CD4-positive, CD25-positive, alpha-beta regulatory T cell (primary cell): ENCODE results near the gene AP1S1. TPM values are rescaled to one million over a fixed set of nuclear protein-coding genes. Genes with fewer than 3 reads are reported as not detected.
A peak's percentile ranks its signal among the peaks of the same experiment; 100 is the strongest.

Source experiments
- ATAC-seq, 2 donors: fragments of 150-1000 bp; cut with Tn5 transposase; one replicate each; pipeline ENCODE4 v1.10.0; 2021; ENCODE audit warnings: low read depth in 2 of 2, moderate number of reproducible peaks in 2 of 2, moderate library complexity in 1 of 2
- DNase-seq, 3 donors: peaks; one replicate each; pipeline versions ENCODE4 v3.0.0 to v3.0.0-alpha.2; 2012 to 2022; ENCODE audit warnings: mixed read lengths in 1 of 3
- H3K27ac ChIP-seq: one replicate; pipeline ENCODE4 v1.7.0; 2013; ENCODE audit warnings: mild to moderate bottlenecking, low read length; ENCODE audit not compliant: insufficient read depth, poor library complexity, severe bottlenecking
- H3K27me3 ChIP-seq: one replicate; pipeline ENCODE4 v1.7.0; 2013; ENCODE audit warnings: low read length; ENCODE audit not compliant: control insufficient read depth, insufficient read depth
- H3K36me3 ChIP-seq: one replicate; pipeline ENCODE4 v1.7.0; 2013; ENCODE audit warnings: mild to moderate bottlenecking, low read length, moderate library complexity; ENCODE audit not compliant: control insufficient read depth, insufficient read depth
- H3K4me1 ChIP-seq: 2 replicates; pipeline ENCODE4 v1.7.0; 2013; ENCODE audit warnings: mild to moderate bottlenecking, low read length; ENCODE audit not compliant: insufficient read depth, control insufficient read depth, poor library complexity, severe bottlenecking
- H3K4me3 ChIP-seq: one replicate; pipeline ENCODE4 v1.7.0; 2013; ENCODE audit warnings: low read depth, mild to moderate bottlenecking, low read length, moderate library complexity
- H3K9me3 ChIP-seq, 2 experiments: 1 replicate in 1 of 2; 2 replicates in 1 of 2; pipeline ENCODE4 v1.7.0; 2013; ENCODE audit warnings: low read length in 2 of 2, mild to moderate bottlenecking in 1 of 2, moderate library complexity in 1 of 2; ENCODE audit not compliant: control insufficient read depth in 2 of 2
- H3K27ac Mint-ChIP-seq, 3 donors: one replicate each; pipeline ENCODE4 v1.8.0; 2020 to 2022; ENCODE audit warnings: mild to moderate bottlenecking in 3 of 3, mixed read lengths in 3 of 3, moderate library complexity in 2 of 3
- H3K27me3 Mint-ChIP-seq: one replicate; pipeline ENCODE4 v1.8.0; 2022; ENCODE audit warnings: mild to moderate bottlenecking, mixed read lengths
- H3K36me3 Mint-ChIP-seq: one replicate; pipeline ENCODE4 v1.8.0; 2020; ENCODE audit warnings: mixed read lengths
- H3K4me1 Mint-ChIP-seq, 4 donors: one replicate each; pipeline ENCODE4 v1.8.0; 2020 to 2022; ENCODE audit warnings: mixed read lengths in 4 of 4, mild to moderate bottlenecking in 1 of 4
- H3K4me3 Mint-ChIP-seq, 4 donors: one replicate each; pipeline ENCODE4 v1.8.0; 2020 to 2022; ENCODE audit warnings: mild to moderate bottlenecking in 4 of 4, mixed read lengths in 4 of 4, moderate library complexity in 3 of 4
- H3K9me3 Mint-ChIP-seq, 7 donors: one replicate each; pipeline ENCODE4 v1.8.0; 2020 to 2022; ENCODE audit warnings: mixed read lengths in 7 of 7, mild to moderate bottlenecking in 3 of 7, moderate library complexity in 2 of 7
- polyA plus RNA-seq, 4 donors: library from polyadenylated mRNA; unstranded; fragments of 300-500 nt; fragmentation: Illumina TruSeq; gene quantifications; one replicate each; pipeline ENCODE4 v1.2.3, GENCODE V29; 2021
- total RNA-seq: library from RNA; stranded (reverse); gene quantifications from one replicate; pipeline ENCODE4 v1.2.3, GENCODE V29; 2022

The AP1S1 gene
- total and polyA plus RNA-seq, 5 donors from 2014 or later: 5.4 to 14.5 (median 7.1) TPM

- Mint-ChIP-seq H3K9me3 (peaks cover 0 to 6% (median 0%) of the 10 kb centered on the region in 7 donors), H3K4me3 (peak overlapping the region; percentile 72 to 89 (median 83)), H3K27ac (no peak overlapping the region), H3K36me3 (peaks cover 5% of the 10 kb centered on the region), H3K27me3 (peaks cover 40% of the 10 kb centered on the region), H3K4me1 (peaks cover 0 to 36% (median 18%) of the 10 kb centered on the region in 4 donors)
- H3K9me3 ChIP-seq: no peaks in the 10 kb centered on the region
- no peak for ATAC-seq
- no peak overlapping the region for H3K4me3 ChIP-seq
- no peak for DNase-seq
- no peaks in the 10 kb centered on the region for H3K36me3 ChIP-seq
- H3K27ac ChIP-seq: no peak overlapping the region
- peaks cover 38% of the 10 kb centered on the region for H3K4me1 ChIP-seq
- peaks cover 16% of the 10 kb centered on the region for H3K27me3 ChIP-seq
Observed at GRCh38 chr7:101162551-101163278, 8.4 kb downstream of the AP1S1 start.

GRCh38 chr7:101163279-101164070 is 9.2 kb downstream of the AP1S1 start:
- H3K27ac ChIP-seq: no peak overlapping the region
- Mint-ChIP-seq H3K27ac (no peak overlapping the region), H3K36me3 (peaks cover 3% of the 10 kb centered on the region), H3K4me3 (peak overlapping the region; percentile 68 to 84 (median 78)), H3K4me1 (peaks cover 0 to 41% (median 22%) of the 10 kb centered on the region in 4 donors), H3K9me3 (peaks cover 0 to 6% (median 0%) of the 10 kb centered on the region in 7 donors), H3K27me3 (peaks cover 48% of the 10 kb centered on the region)
- no peak overlapping the region for H3K4me3 ChIP-seq
- H3K36me3 ChIP-seq: no peaks in the 10 kb centered on the region
- H3K9me3 ChIP-seq: no peaks in the 10 kb centered on the region
- DNase-seq (peak; percentile 20 to 62 (median 26)), ATAC-seq (no peak)
- H3K27me3 ChIP-seq: peaks cover 23% of the 10 kb centered on the region
- H3K4me1 ChIP-seq: peaks cover 38% of the 10 kb centered on the region

- Mint-ChIP-seq H3K27me3 (peaks cover 56% of the 10 kb centered on the region), H3K4me1 (peaks cover 3 to 45% (median 25%) of the 10 kb centered on the region in 4 donors), H3K36me3 (peaks cover 4% of the 10 kb centered on the region), H3K9me3 (peaks cover 0 to 6% (median 0%) of the 10 kb centered on the region in 7 donors), H3K4me3 (peak overlapping the region; percentile 43 to 79 (median 76)), H3K27ac (peak overlapping the region in 1 of 3 donors; percentile 60)
- Histone ChIP-seq H3K27ac (no peak overlapping the region), H3K9me3 (no peaks in the 10 kb centered on the region), H3K36me3 (no peaks in the 10 kb centered on the region), H3K4me3 (no peak overlapping the region), H3K4me1 (peaks cover 39% of the 10 kb centered on the region), H3K27me3 (peaks cover 31% of the 10 kb centered on the region)
- DNase-seq (no peak), ATAC-seq (no peak)
Observed at GRCh38 chr7:101164071-101164840, 10.0 kb downstream of the AP1S1 start.

- no peak within 1 kb of the TSS for H3K4me3 ChIP-seq
- peaks cover 0 to 8% (median 0%) of the 10 kb centered on the region in 7 donors for H3K9me3 Mint-ChIP-seq
- H3K27me3 Mint-ChIP-seq: peaks cover 66% of the 10 kb centered on the region
- peaks cover 49% of the 10 kb centered on the region for H3K4me1 ChIP-seq
- peaks cover 6 to 55% (median 32%) of the 10 kb centered on the region in 4 donors for H3K4me1 Mint-ChIP-seq
- H3K4me3 Mint-ChIP-seq: peak within 1 kb of the TSS; percentile 43 to 96 (median 76)
- peak; percentile 83 to 94 (median 89) for DNase-seq
- H3K36me3 Mint-ChIP-seq: peaks cover 4% of the 10 kb centered on the region
- H3K9me3 ChIP-seq: no peaks in the 10 kb centered on the region
- ATAC-seq: peak; percentile 81 to 87
- peaks cover 40% of the 10 kb centered on the region for H3K27me3 ChIP-seq
- no peak within 1 kb of the TSS for H3K27ac ChIP-seq
- peak within 1 kb of the TSS in 2 of 3 donors; percentile 60 to 91 for H3K27ac Mint-ChIP-seq
- no peaks in the 10 kb centered on the region for H3K36me3 ChIP-seq
Observed at GRCh38 chr7:101165075-101165957, 11.0 kb downstream of the AP1S1 start, which contains the start of gene VGF. TSS of gene VGF (minus strand) at chr7:101165569. CDS start at chr7:101164843, 726 bp downstream.

GRCh38 chr7:101165958-101166647 is 11.8 kb downstream of the AP1S1 start:
- Mint-ChIP-seq H3K36me3 (peaks cover 4% of the 10 kb centered on the region), H3K4me1 (peaks cover 6 to 62% (median 39%) of the 10 kb centered on the region in 4 donors), H3K4me3 (peak overlapping the region; percentile 43 to 96 (median 76)), H3K27me3 (peaks cover 74% of the 10 kb centered on the region), H3K27ac (peak overlapping the region in 2 of 3 donors; percentile 4 to 91), H3K9me3 (peaks cover 0 to 10% (median under 1%) of the 10 kb centered on the region in 7 donors)
- H3K27me3 ChIP-seq: peaks cover 47% of the 10 kb centered on the region
- ATAC-seq (no peak), DNase-seq (no peak)
- no peaks in the 10 kb centered on the region for H3K9me3 ChIP-seq
- H3K4me1 ChIP-seq: peaks cover 49% of the 10 kb centered on the region
- H3K27ac ChIP-seq: no peak overlapping the region
- no peaks in the 10 kb centered on the region for H3K36me3 ChIP-seq
- no peak overlapping the region for H3K4me3 ChIP-seq

- no peak overlapping the region for H3K4me3 ChIP-seq
- no peak for DNase-seq
- no peaks in the 10 kb centered on the region for H3K9me3 ChIP-seq
- H3K27me3 ChIP-seq: peaks cover 51% of the 10 kb centered on the region
- Mint-ChIP-seq H3K27me3 (peaks cover 79% of the 10 kb centered on the region), H3K4me1 (peaks cover 6 to 67% (median 43%) of the 10 kb centered on the region in 4 donors), H3K36me3 (peaks cover 4% of the 10 kb centered on the region), H3K4me3 (peak overlapping the region in 1 of 4 donors; percentile 32), H3K9me3 (peaks cover 0 to 13% (median 3%) of the 10 kb centered on the region in 7 donors), H3K27ac (no peak overlapping the region)
- no peaks in the 10 kb centered on the region for H3K36me3 ChIP-seq
- peaks cover 52% of the 10 kb centered on the region for H3K4me1 ChIP-seq
- H3K27ac ChIP-seq: no peak overlapping the region
- ATAC-seq: no peak
Observed at GRCh38 chr7:101166648-101166908, 12.3 kb downstream of the AP1S1 start.
